K562 (cell line): ENCODE results near the gene C13orf46.

Experiments
- KLF13 ChIP-seq: fragments of 450-650 bp; IDR thresholded peaks from 2 replicates; pipeline ENCODE4 v1.6.1; 2016; ENCODE audit warnings: missing genetic modification characterization, low read depth, mild to moderate bottlenecking, missing compliant biosample characterization, moderate library complexity, borderline replicate concordance
- MTA3 ChIP-seq: fragments of 450-650 bp; formaldehyde crosslinking; IDR thresholded peaks from 2 replicates; pipeline ENCODE4 v1.6.1; 2017; ENCODE audit warnings: mild to moderate bottlenecking, borderline replicate concordance
- POLR2A ChIP-seq: fragments of 450-650 bp; conservative IDR thresholded peaks from 2 replicates; pipeline ENCODE4 v1.6.1; 2016
- POLR3G ChIP-seq: IDR thresholded peaks from 2 replicates; pipeline ENCODE4 v1.6.1; 2011; ENCODE audit not compliant: insufficient read length, insufficient replicate concordance; ENCODE audit errors: extremely low read depth
- SMARCA5 ChIP-seq: fragments of 450-650 bp; IDR thresholded peaks from 2 replicates; pipeline ENCODE4 v1.6.1; 2016
- TBP ChIP-seq: optimal IDR thresholded peaks from 2 replicates; pipeline ENCODE3; 2011; ENCODE audit warnings: low read depth, low read length, improper control_type of control experiment
- TF ChIP-seq, protein P1 (sequence below), 3 experiments: IDR thresholded peaks in 2 of 3; conservative IDR thresholded peaks in 1 of 3; 2 replicates each; pipeline ENCODE4 v1.5.1; 2011 to 2012; ENCODE audit warnings: low read length in 3 of 3, mild to moderate bottlenecking in 3 of 3, control low read depth in 2 of 3, improper control_type of control experiment in 1 of 3, inconsistent platforms in 1 of 3, low read depth in 1 of 3, mixed read lengths in 1 of 3, moderate library complexity in 1 of 3; ENCODE audit not compliant: insufficient read depth in 2 of 3
- TF ChIP-seq, protein P2 (sequence below): sonication (generic); formaldehyde crosslinking; IDR thresholded peaks from 2 replicates; pipeline ENCODE4 v1.8.1; 2023; ENCODE audit warnings: missing genetic modification reagents, mild to moderate bottlenecking, borderline replicate concordance
- TF ChIP-seq, protein P3 (sequence below): sonication (generic); formaldehyde crosslinking; IDR thresholded peaks from 2 replicates; pipeline ENCODE4 v1.8.1; 2022; ENCODE audit warnings: missing genetic modification reagents
- TF ChIP-seq, protein P4 (sequence below), 2 experiments: fragments of 450-650 bp; conservative IDR thresholded peaks; 2 replicates each; pipeline ENCODE4 v1.6.1; 2017; ENCODE audit warnings: mild to moderate bottlenecking in 2 of 2, moderate library complexity in 2 of 2

DNA sequence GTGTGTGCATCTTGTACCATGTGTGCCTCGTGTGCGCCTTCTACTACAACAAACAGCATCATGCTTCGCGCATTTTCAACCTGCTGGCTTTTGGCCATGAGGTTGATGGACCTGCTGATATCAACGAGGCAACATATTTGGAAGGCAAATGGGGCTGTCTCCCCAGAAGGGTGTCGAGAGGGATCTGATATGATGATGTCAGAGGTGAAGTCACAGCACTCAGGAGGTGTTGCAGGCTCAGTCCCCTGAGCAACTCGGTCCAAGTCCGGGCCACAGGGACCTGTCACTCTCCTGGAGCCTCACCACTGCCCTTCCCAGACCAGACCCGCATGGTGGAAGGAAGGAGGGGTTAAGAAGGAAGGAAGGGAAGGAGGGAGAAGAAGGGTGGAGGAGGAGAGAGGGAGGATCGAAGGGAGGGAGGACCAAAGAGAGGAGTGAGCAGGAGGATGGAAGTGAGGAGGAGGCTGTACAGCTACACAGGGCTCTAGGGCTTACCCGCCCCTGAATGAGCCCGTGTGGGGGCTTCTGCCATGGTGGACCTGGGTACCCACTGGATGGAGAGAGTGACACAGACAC, 6.7 kb upstream of the C13orf46 start:
- TF ChIP-seq, protein P1, sequence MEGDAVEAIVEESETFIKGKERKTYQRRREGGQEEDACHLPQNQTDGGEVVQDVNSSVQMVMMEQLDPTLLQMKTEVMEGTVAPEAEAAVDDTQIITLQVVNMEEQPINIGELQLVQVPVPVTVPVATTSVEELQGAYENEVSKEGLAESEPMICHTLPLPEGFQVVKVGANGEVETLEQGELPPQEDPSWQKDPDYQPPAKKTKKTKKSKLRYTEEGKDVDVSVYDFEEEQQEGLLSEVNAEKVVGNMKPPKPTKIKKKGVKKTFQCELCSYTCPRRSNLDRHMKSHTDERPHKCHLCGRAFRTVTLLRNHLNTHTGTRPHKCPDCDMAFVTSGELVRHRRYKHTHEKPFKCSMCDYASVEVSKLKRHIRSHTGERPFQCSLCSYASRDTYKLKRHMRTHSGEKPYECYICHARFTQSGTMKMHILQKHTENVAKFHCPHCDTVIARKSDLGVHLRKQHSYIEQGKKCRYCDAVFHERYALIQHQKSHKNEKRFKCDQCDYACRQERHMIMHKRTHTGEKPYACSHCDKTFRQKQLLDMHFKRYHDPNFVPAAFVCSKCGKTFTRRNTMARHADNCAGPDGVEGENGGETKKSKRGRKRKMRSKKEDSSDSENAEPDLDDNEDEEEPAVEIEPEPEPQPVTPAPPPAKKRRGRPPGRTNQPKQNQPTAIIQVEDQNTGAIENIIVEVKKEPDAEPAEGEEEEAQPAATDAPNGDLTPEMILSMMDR (IDR thresholded peaks at IDR 0.05 in 2 of 3, conservative IDR thresholded peaks at IDR 0.05 in 1 of 3; ENCODE audit: insufficient read depth in 2 of 3, low read depth in 1 of 3, low read length in 3 of 3), result no peak
- TF ChIP-seq KLF13 (tag) (no peak), POLR2A (no peak), POLR3G (no peak), SMARCA5 (no peak), MTA3 (no peak), TBP (no peak)
- TF ChIP-seq, protein P2, sequence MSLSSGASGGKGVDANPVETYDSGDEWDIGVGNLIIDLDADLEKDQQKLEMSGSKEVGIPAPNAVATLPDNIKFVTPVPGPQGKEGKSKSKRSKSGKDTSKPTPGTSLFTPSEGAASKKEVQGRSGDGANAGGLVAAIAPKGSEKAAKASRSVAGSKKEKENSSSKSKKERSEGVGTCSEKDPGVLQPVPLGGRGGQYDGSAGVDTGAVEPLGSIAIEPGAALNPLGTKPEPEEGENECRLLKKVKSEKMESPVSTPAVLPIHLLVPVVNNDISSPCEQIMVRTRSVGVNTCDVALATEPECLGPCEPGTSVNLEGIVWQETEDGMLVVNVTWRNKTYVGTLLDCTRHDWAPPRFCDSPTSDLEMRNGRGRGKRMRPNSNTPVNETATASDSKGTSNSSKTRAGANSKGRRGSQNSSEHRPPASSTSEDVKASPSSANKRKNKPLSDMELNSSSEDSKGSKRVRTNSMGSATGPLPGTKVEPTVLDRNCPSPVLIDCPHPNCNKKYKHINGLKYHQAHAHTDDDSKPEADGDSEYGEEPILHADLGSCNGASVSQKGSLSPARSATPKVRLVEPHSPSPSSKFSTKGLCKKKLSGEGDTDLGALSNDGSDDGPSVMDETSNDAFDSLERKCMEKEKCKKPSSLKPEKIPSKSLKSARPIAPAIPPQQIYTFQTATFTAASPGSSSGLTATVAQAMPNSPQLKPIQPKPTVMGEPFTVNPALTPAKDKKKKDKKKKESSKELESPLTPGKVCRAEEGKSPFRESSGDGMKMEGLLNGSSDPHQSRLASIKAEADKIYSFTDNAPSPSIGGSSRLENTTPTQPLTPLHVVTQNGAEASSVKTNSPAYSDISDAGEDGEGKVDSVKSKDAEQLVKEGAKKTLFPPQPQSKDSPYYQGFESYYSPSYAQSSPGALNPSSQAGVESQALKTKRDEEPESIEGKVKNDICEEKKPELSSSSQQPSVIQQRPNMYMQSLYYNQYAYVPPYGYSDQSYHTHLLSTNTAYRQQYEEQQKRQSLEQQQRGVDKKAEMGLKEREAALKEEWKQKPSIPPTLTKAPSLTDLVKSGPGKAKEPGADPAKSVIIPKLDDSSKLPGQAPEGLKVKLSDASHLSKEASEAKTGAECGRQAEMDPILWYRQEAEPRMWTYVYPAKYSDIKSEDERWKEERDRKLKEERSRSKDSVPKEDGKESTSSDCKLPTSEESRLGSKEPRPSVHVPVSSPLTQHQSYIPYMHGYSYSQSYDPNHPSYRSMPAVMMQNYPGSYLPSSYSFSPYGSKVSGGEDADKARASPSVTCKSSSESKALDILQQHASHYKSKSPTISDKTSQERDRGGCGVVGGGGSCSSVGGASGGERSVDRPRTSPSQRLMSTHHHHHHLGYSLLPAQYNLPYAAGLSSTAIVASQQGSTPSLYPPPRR, result no peak
- TF ChIP-seq, protein P3, sequence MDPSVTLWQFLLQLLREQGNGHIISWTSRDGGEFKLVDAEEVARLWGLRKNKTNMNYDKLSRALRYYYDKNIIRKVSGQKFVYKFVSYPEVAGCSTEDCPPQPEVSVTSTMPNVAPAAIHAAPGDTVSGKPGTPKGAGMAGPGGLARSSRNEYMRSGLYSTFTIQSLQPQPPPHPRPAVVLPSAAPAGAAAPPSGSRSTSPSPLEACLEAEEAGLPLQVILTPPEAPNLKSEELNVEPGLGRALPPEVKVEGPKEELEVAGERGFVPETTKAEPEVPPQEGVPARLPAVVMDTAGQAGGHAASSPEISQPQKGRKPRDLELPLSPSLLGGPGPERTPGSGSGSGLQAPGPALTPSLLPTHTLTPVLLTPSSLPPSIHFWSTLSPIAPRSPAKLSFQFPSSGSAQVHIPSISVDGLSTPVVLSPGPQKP, result no peak
- TF ChIP-seq, protein P4, sequence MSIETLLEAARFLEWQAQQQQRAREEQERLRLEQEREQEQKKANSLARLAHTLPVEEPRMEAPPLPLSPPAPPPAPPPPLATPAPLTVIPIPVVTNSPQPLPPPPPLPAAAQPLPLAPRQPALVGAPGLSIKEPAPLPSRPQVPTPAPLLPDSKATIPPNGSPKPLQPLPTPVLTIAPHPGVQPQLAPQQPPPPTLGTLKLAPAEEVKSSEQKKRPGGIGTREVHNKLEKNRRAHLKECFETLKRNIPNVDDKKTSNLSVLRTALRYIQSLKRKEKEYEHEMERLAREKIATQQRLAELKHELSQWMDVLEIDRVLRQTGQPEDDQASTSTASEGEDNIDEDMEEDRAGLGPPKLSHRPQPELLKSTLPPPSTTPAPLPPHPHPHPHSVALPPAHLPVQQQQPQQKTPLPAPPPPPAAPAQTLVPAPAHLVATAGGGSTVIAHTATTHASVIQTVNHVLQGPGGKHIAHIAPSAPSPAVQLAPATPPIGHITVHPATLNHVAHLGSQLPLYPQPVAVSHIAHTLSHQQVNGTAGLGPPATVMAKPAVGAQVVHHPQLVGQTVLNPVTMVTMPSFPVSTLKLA (conservative IDR thresholded peaks at IDR 0.05), result no peak
